Activated CD4-positive, CD25-positive, alpha-beta regulatory T cell treated with anti-CD3 and anti-CD28 coated beads, Interleukin-2, amount 50 U/mL, for 16 hours (primary cell): ENCODE results near the gene SMIM13.

Source experiments
- DNase-seq: peaks from one replicate; pipeline ENCODE4 v3.0.0-alpha.2; 2020; ENCODE audit warnings: low read depth, low spot score

SMIM13 gene

GRCh38 chr6:11153447-11153846 lies 59.8 kb downstream of the SMIM13 start:
- no peak for DNase-seq

GRCh38 chr6:11155589-11155988 lies 62.0 kb downstream of the SMIM13 start:
- no peak for DNase-seq

- DNase-seq, result no peak
Measured at GRCh38 chr6:11160199-11160598, 66.6 kb downstream of the SMIM13 start.

GRCh38 chr6:11161031-11161956 lies 67.7 kb downstream of the SMIM13 start:
- no peak for DNase-seq

DNA sequence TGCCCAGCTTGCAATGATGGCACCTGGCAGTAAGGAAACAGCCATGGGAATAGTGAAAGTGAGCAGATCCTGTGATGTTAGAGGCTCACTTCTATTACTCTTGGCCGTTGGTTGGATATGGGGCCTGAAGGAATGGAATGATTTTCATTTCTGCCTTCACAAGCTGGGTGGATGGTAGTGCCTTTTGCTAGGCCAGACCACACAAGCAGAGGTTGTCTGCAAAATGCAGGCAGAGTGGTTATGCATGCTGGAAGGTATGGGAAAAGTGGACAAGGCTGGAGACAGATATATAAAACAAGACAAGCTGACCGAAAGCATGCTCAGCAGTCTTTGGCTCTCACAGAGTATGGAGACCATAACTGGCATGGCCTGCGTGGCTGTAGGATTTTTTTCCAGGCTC lies 68.6 kb downstream of the SMIM13 start:
- no peak for DNase-seq

GRCh38 chr6:11163932-11164331 lies 70.3 kb downstream of the SMIM13 start:
- no peak for DNase-seq

- no peak for DNase-seq
Measured at GRCh38 chr6:11164717-11165646, 71.3 kb downstream of the SMIM13 start.

DNA sequence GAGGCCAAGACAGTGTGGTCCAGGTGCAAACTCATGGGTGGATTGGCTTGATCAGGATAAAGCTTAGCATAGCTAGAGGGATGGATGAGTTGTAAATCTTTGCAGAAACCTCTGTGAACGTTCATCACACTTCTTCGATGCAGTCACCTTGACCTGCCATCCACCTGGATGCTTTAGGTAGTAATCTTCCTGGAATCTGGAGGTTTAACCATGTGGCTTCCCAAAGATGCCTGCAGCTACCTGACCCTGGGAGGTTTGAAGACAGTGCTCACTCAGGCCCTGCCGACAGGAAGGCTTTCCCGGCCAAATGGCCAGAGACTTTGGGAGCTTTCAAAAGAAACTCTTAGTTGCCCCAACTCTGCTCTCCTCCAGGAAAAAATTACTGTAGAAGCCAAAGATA lies 73.3 kb downstream of the SMIM13 start:
- DNase-seq, result no peak

- no peak for DNase-seq
Measured at GRCh38 chr6:11168091-11168635, 74.5 kb downstream of the SMIM13 start.

- no peak for DNase-seq
Measured at GRCh38 chr6:11171952-11172351, 78.3 kb downstream of the SMIM13 start.

GRCh38 chr6:11172501-11173327 lies 79.1 kb downstream of the SMIM13 start:
- peak; percentile 68 for DNase-seq

DNA sequence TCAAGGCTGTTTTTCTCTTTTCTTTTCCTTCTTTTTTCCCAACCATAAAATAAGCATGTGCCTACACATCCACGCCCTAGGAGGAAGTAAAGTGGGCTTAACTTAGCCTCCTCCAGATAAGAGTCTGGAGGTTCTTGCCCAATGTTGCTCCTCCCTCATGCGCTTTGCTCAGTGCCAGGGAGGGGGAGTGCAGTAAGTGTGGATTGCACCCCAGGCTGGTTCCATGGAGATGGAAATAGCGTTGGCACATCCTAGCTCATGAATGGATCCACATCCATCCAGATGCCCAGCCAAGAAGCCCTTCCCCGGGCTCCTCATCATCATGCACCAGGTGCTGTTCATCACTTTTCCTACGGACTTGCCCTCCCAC lies 80.6 kb downstream of the SMIM13 start:
- DNase-seq, result no peak

DNA sequence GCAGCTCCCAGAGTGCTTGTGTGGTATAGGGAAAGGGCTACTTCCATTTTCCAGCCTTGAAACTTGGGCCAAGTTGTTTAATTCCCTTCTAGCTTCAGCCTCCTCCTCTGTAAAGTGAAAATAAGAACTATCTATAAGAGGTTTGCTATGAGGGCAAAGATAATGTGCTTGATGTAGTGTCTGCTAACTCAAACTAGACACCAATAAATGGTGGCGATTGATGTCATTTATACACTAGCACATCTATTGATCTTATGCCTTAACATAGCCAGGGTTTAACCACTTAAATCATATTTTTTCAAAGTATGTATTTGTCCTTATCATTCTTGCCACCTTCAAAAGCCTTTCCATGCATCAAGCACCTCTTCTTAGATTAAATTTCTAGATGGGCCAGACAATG lies 83.6 kb downstream of the SMIM13 start:
- no peak for DNase-seq

DNA sequence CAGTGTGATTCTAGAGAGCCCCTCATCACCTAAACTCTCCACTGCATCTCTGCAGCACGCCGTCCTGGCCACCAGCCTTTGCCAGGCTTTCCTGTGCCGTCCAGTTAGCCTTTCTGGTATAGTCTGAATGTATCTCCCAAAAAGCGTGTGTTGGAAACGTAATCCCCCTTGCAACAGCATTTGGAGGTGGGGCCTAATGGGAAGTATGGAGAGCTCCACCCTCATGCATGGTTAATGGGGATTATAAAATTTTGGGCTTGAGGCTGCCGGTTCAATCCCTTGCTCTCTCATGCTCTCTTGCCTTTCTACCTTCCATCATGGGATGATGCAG lies 85.4 kb downstream of the SMIM13 start:
- no peak for DNase-seq

GRCh38 chr6:11179419-11180202 lies 86.0 kb downstream of the SMIM13 start:
- no peak for DNase-seq

GRCh38 chr6:11181478-11182136 lies 88.0 kb downstream of the SMIM13 start:
- no peak for DNase-seq

DNA sequence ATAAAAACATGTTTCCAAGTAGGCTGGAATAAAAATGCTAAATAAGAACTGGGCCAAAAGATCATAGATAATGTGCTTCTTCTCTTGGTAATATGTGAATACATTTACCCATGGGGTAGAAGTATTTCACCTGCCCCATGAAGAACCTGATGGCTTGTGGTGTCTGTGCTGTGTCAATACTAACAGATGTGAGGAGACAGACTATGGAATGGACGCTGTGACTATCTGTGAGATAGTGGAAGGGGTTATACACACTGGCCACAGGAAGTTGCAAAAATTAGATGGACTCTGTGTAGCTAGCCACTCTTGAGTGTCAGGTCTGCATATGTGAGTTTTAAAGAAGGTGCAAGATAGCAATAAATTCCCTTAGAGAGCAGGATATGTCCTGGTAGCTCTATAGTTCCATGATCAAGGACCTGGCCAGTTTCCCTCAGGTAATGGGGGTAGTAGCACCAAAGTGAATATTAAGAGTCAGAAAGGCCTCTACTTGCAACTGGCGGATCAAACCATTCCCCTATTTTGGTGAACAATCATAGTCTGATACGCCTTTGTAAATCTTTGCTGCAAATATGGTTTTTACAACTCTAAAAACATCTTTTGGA lies 90.2 kb downstream of the SMIM13 start:
- DNase-seq, result no peak

GRCh38 chr6:11185204-11185842 lies 91.7 kb downstream of the SMIM13 start:
- no peak for DNase-seq

DNA sequence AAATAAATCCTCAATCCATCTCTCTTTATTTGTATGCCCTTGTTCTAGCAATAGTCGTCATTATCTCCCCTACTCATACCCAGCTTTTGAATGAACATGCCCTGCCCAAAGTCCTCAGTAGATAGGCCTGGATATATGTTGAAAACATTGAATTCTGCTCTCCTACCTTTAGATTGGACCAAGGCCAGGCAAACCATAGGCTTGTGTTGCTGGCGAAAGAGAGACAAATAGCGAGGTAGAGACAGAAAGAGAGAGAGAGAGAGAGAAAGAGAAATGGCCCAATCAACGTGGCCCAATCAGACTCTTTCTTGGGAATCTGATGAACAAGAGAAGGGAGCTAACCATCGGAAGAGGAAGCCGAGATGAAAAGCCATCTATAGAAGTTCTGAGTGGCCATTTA lies 93.7 kb downstream of the SMIM13 start:
- no peak for DNase-seq
